H1 (cell line): ENCODE measurements around the gene TEKTIP1. TPM values are rescaled to one million over a fixed set of nuclear protein-coding genes. Genes with fewer than 3 reads are reported as not detected.

Experiments used
- CTCF ChIA-PET: fragments of 300-600 bp; sonication (Branson Sonifier 250); formaldehyde crosslinking; loops from one replicate; lab custom pipeline; 2021; ENCODE audit not compliant: partially characterized antibody; lab: Charles Lee
- POLR2A ChIA-PET: fragments of 300-600 bp; sonication (Branson Sonifier 250); formaldehyde crosslinking; loops from one replicate; lab custom pipeline; 2021; ENCODE audit warnings: inconsistent platforms; ENCODE audit not compliant: partially characterized antibody; lab: Charles Lee
- DNase-seq, 2 experiments: peaks; one replicate each; pipeline versions ENCODE4 v3.0.0 to v3.0.0-alpha.2; 2010 to 2022; ENCODE audit warnings: low spot score in 2 of 2, low read depth in 1 of 2, mixed read lengths in 1 of 2
- FAIRE-seq: peaks from 2 replicates; lab custom pipeline; 2011; peaks lifted over from hg19 to GRCh38; lab: Jason Lieb, UNC
- H2AFZ ChIP-seq: 2 replicates; pipeline ENCODE4 v1.8.1; 2012; ENCODE audit warnings: low read length, inconsistent platforms
- H2AK5ac ChIP-seq: 2 replicates; pipeline ENCODE4 v1.6.1; 2013; ENCODE audit warnings: low read depth, low read length
- H2BK120ac ChIP-seq: replicated peaks from 2 replicates; pipeline ENCODE3; 2013; ENCODE audit warnings: low read depth, low read length, inconsistent platforms
- H2BK12ac ChIP-seq: 2 replicates; pipeline ENCODE4 v1.6.1; 2013; ENCODE audit warnings: low read depth, low read length
- H2BK15ac ChIP-seq: 2 replicates; pipeline ENCODE4 v1.6.1; 2013; ENCODE audit warnings: low read length
- H2BK20ac ChIP-seq: 2 replicates; pipeline ENCODE4 v1.6.1; 2013; ENCODE audit warnings: low read length
- H2BK5ac ChIP-seq: 2 replicates; pipeline ENCODE4 v1.6.1; 2013; ENCODE audit warnings: low read depth, low read length
- H3K14ac ChIP-seq: 2 replicates; pipeline ENCODE4 v1.6.1; 2013; ENCODE audit warnings: inconsistent platforms; ENCODE audit not compliant: insufficient read length
- H3K18ac ChIP-seq: 2 replicates; pipeline ENCODE4 v1.6.1; 2013; ENCODE audit warnings: low read length; ENCODE audit errors: extremely low read depth
- H3K23ac ChIP-seq: 2 replicates; pipeline ENCODE4 v1.6.1; 2013; ENCODE audit warnings: inconsistent platforms; ENCODE audit not compliant: insufficient read length
- H3K23me2 ChIP-seq: 2 replicates; pipeline ENCODE4 v1.6.1; 2013; ENCODE audit warnings: low read depth, low read length
- H3K27ac ChIP-seq: 2 replicates; pipeline ENCODE4 v1.6.1; 2011; ENCODE audit warnings: low read depth, low read length, inconsistent platforms
- H3K27me3 ChIP-seq, 4 experiments: replicated peaks in 1 of 4; 1 replicate in 1 of 4; 2 replicates in 3 of 4; pipeline versions ENCODE4 v1.6.1 to v1.8.1; 2011 to 2013; ENCODE audit warnings: low read length in 3 of 4, mild to moderate bottlenecking in 3 of 4, inconsistent platforms in 2 of 4, mixed read lengths in 2 of 4, moderate library complexity in 1 of 4; ENCODE audit not compliant: control insufficient read depth in 3 of 4, insufficient read depth in 3 of 4; ENCODE audit errors: extremely low read depth in 1 of 4
- H3K36me3 ChIP-seq, 4 experiments: 2 replicates each; pipeline versions ENCODE4 v1.6.1 to v1.8.1; 2011 to 2013; ENCODE audit warnings: mild to moderate bottlenecking in 4 of 4, low read length in 3 of 4, moderate library complexity in 2 of 4, control low read depth in 1 of 4, inconsistent platforms in 1 of 4; ENCODE audit not compliant: insufficient read depth in 4 of 4, control insufficient read depth in 2 of 4
- H3K4ac ChIP-seq: replicated peaks from 2 replicates; pipeline ENCODE3; 2013; ENCODE audit warnings: low read length, low read depth, mixed read lengths, inconsistent platforms; ENCODE audit not compliant: insufficient read length
- H3K4me1 ChIP-seq, 4 experiments: replicated peaks in 1 of 4; 1 replicate in 1 of 4; 2 replicates in 3 of 4; pipeline versions ENCODE4 v1.6.1 to v1.8.1; 2011 to 2013; ENCODE audit warnings: low read length in 3 of 4, inconsistent platforms in 2 of 4, mixed read lengths in 1 of 4; ENCODE audit not compliant: insufficient read depth in 4 of 4, control insufficient read depth in 3 of 4
- H3K4me2 ChIP-seq, 2 experiments: 2 replicates each; pipeline versions ENCODE4 v1.6.1 to v1.8.1; 2011 to 2013; ENCODE audit warnings: low read depth in 2 of 2, low read length in 2 of 2, control low read depth in 1 of 2, inconsistent platforms in 1 of 2, mild to moderate bottlenecking in 1 of 2; ENCODE audit not compliant: insufficient read depth in 1 of 2
- H3K4me3 ChIP-seq, 4 experiments: fragments of 200-600, 300-600 bp in 1 of 4; sonication (generic), shearing (Covaris generic), sonication (Bioruptor Twin) in 1 of 4; 2 replicates each; pipeline versions ENCODE4 v1.5.1 to v1.8.1; 2011 to 2016; ENCODE audit warnings: low read length in 4 of 4, low read depth in 3 of 4, control low read depth in 2 of 4, inconsistent platforms in 2 of 4, mild to moderate bottlenecking in 2 of 4, mixed read lengths in 1 of 4, moderate library complexity in 1 of 4; ENCODE audit not compliant: insufficient read depth in 2 of 4; ENCODE audit errors: extremely low read depth in 1 of 4
- H3K56ac ChIP-seq: replicated peaks from 2 replicates; pipeline ENCODE3; 2013; ENCODE audit warnings: low read depth, mild to moderate bottlenecking, mixed read lengths, low read length, inconsistent platforms; ENCODE audit not compliant: insufficient read length
- H3K79me1 ChIP-seq: 2 replicates; pipeline ENCODE4 v1.6.1; 2013; ENCODE audit warnings: low read depth, low read length, control low read depth
- H3K79me2 ChIP-seq, 2 experiments: 2 replicates each; pipeline versions ENCODE4 v1.6.1 to v1.8.1; 2012 to 2013; ENCODE audit warnings: low read length in 2 of 2, mild to moderate bottlenecking in 2 of 2, inconsistent platforms in 1 of 2; ENCODE audit not compliant: insufficient read depth in 2 of 2, control insufficient read depth in 1 of 2
- H3K9ac ChIP-seq, 4 experiments: replicated peaks in 1 of 4; 1 replicate in 1 of 4; 2 replicates in 3 of 4; pipeline versions ENCODE4 v1.6.1 to v1.8.1; 2011 to 2013; ENCODE audit warnings: low read depth in 3 of 4, low read length in 3 of 4, control low read depth in 2 of 4, mild to moderate bottlenecking in 2 of 4, moderate library complexity in 2 of 4, inconsistent platforms in 1 of 4; ENCODE audit errors: extremely low read depth in 1 of 4
- H3K9me3 ChIP-seq, 2 experiments: 2 replicates each; pipeline versions ENCODE4 v1.6.1 to v1.8.1; 2012 to 2013; ENCODE audit warnings: mild to moderate bottlenecking in 2 of 2, moderate library complexity in 2 of 2, control low read depth in 1 of 2, inconsistent platforms in 1 of 2, low read depth in 1 of 2, low read length in 1 of 2, mixed read lengths in 1 of 2; ENCODE audit not compliant: insufficient read depth in 2 of 2
- H4K20me1 ChIP-seq, 2 experiments: replicated peaks in 1 of 2; 2 replicates each; pipeline versions ENCODE3 to v1.8.1; 2011 to 2013; ENCODE audit warnings: inconsistent platforms in 2 of 2, low read length in 2 of 2, mild to moderate bottlenecking in 1 of 2; ENCODE audit not compliant: insufficient read depth in 2 of 2, control insufficient read depth in 1 of 2
- H4K5ac ChIP-seq: 2 replicates; pipeline ENCODE4 v1.6.1; 2013; ENCODE audit warnings: low read length, low read depth, mixed read lengths, inconsistent platforms; ENCODE audit not compliant: insufficient read length
- H4K8ac ChIP-seq: 2 replicates; pipeline ENCODE4 v1.8.0; 2013; ENCODE audit warnings: mild to moderate bottlenecking, moderate library complexity, low read length, inconsistent platforms; ENCODE audit not compliant: insufficient read depth; ENCODE audit errors: extremely low read depth
- H4K91ac ChIP-seq: replicated peaks from 2 replicates; pipeline ENCODE3; 2013; ENCODE audit warnings: low read length, mixed read lengths, inconsistent platforms; ENCODE audit not compliant: insufficient read length
- JUND ChIP-seq: IDR thresholded peaks from 2 replicates; pipeline ENCODE4 v1.6.1; 2011; ENCODE audit warnings: mild to moderate bottlenecking, improper control_type of control experiment, low read length
- WGBS, 2 experiments: shearing (Covaris generic) in 1 of 2; methylation state at CpG; one replicate each; pipeline versions ENCODE4 v1.1.6 to v1.1.7; 2013 to 2015; ENCODE audit warnings: low lambda C conversion rate in 2 of 2, mixed read lengths in 2 of 2, inconsistent platforms in 1 of 2, low coverage in 1 of 2, missing lambda C conversion rate in 1 of 2; ENCODE audit not compliant: insufficient replicate concordance in 2 of 2, insufficient coverage in 1 of 2, insufficient read length in 1 of 2; ENCODE audit errors: extremely low coverage in 1 of 2, missing lambda C conversion rate in 1 of 2; 5-methylcytosine and 5-hydroxymethylcytosine counted together
- polyA plus RNA-seq, 7 experiments: library from polyadenylated mRNA; depleted of rRNA in 3 of 7; stranded (reverse) in 5 of 7; unstranded in 2 of 7; fragments of >200 nt in 5 of 7; fragments of 200-250 nt in 2 of 7; gene quantifications; 1 replicate in 5 of 7; 2 replicates in 1 of 7; 4 replicates in 1 of 7; pipeline versions ENCODE4 v1.2.1 to v1.2.3, GENCODE V29; 2011 to 2013; ENCODE audit warnings: missing spikeins in 2 of 7, mixed read lengths in 2 of 7
- total RNA-seq: library from RNA; stranded (reverse); fragmentation: NEBNext Ultra II Directional; extraction: Animal tissue kit (Norgen Biotek cat#: 25700); gene quantifications from 2 replicates; pipeline ENCODE4 v1.2.1, GENCODE V29; 2021

Gene TEKTIP1
- total and polyA plus RNA-seq, 2 of the 8 experiments (the other 6 are each of a cell fraction or from before 2014, with no cell fraction given): 1.1 TPM; not detected in 1

- DNase-seq (no peak), FAIRE-seq (no peak)
- Histone ChIP-seq H3K79me1 (0 out of 2 replicates have a peak, but pooled peaks cover 2% of the 10 kb centered on the region), H4K20me1 (peaks cover 8 to 16% of the 10 kb centered on the region in 2 experiments), H4K5ac (no peak overlapping the region), H2BK5ac (no peak overlapping the region), H3K4ac (no peak overlapping the region), H2BK12ac (no peak overlapping the region), H3K4me2 (no peak overlapping the region), H3K4me1 (peaks cover 3 to 11% (median 6%) of the 10 kb centered on the region in 4 experiments; a peak in 6 of 7 replicates), H3K18ac (no peak overlapping the region), H3K9ac (no peak overlapping the region), H4K91ac (no peak overlapping the region), H3K27me3 (no peaks in the 10 kb centered on the region), H3K27ac (no peak overlapping the region), H2BK15ac (no peak overlapping the region), H2AK5ac (no peak overlapping the region), H3K4me3 (no peak overlapping the region), H4K8ac (no peak overlapping the region), H3K36me3 (peaks cover 7 to 38% (median 20%) of the 10 kb centered on the region in 4 experiments; a peak in 7 of 8 replicates), H3K23me2 (no peaks in the 10 kb centered on the region), H3K23ac (no peak overlapping the region), H2AFZ (no peak overlapping the region), H3K56ac (no peak overlapping the region), H3K9me3 (no peaks in the 10 kb centered on the region), H2BK120ac (no peak overlapping the region), H3K79me2 (no peaks in the 10 kb centered on the region), H3K14ac (no peak overlapping the region), H2BK20ac (no peak overlapping the region)
- 96% methylated on average over 6 of the region's 10 CpGs; no CpG with 5 or more reads in 1 of the 2 experiments for WGBS, 2 experiments
- ChIA-PET CTCF (interaction anchor here (1.9 to 6.9 kb wide), 3 partner anchors 10 to 83 kb away, joined by 4 to 54 read pairs (median 7); no protein-coding TSS in a partner anchor), POLR2A (interaction anchor here (4.0 kb wide), 1 partner anchor 9 kb away, joined by 30 read pairs; no protein-coding TSS in a partner anchor)
- no peak for TF ChIP-seq JUND
Observed at GRCh38 chr19:3535981-3536380, 3.0 kb upstream of the TEKTIP1 start.
